GM20000 (cell line): Measurements from ENCODE around the gene TGFBI.

Experiments used
- DNase-seq: peaks from one replicate; pipeline ENCODE4 v3.0.0; 2012; ENCODE audit warnings: low spot score
- CTCF ChIP-seq: IDR thresholded peaks from 2 replicates; pipeline ENCODE4 v1.5.1; 2012; ENCODE audit warnings: mild to moderate bottlenecking, control low read depth; ENCODE audit errors: extremely low read depth, missing control alignments

Gene TGFBI

GRCh38 chr5:136046246-136046645, 17.5 kb downstream of the TGFBI start:
- no peak for TF ChIP-seq CTCF
- DNase-seq: no peak

- TF ChIP-seq CTCF: no peak
Measured at GRCh38 chr5:136047858-136048257, 19.1 kb downstream of the TGFBI start.

GRCh38 chr5:136048966-136049365, 20.2 kb downstream of the TGFBI start:
- TF ChIP-seq CTCF: no peak
- no peak for DNase-seq

More at GRCh38 chr5:136047858-136048257, 19.1 kb downstream of the TGFBI start:
- no peak for DNase-seq

DNA sequence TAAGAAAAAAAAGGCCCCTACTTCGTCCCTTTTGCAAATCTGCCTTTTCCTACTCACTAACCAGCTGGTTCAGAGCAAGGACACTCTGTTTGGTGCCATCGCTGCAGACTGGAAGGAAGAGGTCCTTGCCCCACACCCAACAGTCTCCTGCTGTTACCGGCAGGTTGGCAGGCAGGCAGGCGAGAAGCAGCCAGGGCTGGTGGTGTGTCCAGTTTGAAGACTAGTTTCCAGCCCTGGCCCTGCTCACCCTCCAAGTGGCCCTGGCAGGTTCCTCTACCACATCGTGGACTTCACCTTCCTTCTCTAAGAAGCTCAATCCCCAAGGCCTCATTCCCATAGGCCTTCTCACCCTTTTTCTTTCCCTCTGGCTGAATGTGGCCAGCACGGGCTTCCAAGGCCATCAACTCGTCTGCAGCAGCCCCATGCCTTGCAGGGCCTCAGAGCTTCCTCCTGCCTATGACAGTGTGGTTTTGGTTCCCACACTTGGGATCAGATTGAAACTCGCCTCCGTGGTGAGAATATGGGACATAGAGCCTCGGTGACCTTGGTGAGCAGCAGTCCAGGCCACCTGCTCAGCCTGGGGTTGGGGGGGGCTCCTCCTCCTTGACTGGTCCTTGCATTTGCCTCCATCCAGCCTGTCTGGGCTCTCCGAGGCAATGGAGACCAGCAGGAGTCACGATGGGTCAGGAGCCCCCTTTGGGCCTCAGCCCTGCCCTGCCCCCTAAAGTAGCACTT, 22.9 kb downstream of the TGFBI start:
- TF ChIP-seq CTCF: no peak
- no peak for DNase-seq

DNA sequence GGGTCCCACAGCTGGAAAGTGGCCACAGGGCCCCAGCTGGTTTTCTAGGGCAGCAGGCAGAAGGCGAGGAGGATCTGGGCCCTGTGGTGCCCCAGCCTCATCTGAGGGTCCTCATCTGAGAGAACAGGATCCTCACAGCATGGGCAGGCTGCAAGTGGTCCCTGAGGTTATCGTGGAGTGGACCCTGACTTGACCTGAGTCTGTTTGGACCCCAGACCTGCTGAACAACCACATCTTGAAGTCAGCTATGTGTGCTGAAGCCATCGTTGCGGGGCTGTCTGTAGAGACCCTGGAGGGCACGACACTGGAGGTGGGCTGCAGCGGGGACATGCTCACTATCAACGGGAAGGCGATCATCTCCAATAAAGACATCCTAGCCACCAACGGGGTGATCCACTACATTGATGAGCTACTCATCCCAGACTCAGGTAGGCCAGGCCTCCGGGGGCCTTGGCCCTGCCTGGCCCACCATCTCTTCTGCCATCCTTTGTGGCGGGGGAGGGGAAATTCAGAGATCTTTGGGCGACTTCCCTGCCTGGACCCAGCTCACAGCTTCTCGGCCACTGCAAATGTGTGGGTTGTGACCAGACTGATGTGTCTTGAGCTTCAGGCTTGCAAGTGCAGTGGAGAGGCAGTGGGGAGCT, 24.0 kb downstream of the TGFBI start:
- no peak for TF ChIP-seq CTCF
- no peak for DNase-seq

DNA sequence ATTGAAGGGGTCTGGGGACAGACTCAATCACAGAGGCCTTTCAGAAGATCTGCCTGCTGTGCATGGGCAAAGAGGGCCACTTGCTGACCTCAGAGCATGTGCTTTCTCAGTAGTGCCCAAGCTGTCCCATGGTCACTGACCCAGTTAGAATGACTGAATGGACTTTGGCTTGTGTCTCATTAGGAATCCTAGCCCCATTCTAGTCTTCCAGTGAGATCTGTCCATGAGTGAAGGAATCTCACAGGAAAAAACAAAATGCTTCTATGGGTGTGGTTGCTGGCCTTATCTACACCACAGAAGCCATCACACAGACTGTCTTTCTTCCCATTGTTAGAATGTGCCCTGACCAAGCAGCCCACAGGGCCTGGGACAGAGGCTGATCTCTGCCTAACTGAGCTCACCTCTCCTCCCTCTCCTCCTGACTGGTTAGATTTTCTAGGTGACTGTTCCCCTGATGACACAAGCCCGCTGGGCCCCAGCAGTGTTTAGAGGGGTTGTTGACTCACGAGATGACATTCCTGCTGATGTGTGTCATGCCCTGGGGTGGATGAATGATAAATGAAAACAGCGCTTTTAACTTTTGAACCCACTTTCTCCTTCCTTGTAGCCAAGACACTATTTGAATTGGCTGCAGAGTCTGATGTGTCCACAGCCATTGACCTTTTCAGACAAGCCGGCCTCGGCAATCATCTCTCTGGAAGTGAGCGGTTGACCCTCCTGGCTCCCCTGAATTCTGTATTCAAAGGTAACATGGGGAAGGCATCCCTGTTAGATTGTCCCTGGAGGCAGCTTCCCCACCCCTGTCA, 24.8 kb downstream of the TGFBI start:
- no peak for DNase-seq

More for the DNA sequence above, 24.8 kb downstream of the TGFBI start:
- no peak for TF ChIP-seq CTCF
